ENCODE measurements around the gene TMEM135.

Gene TMEM135

DNA sequence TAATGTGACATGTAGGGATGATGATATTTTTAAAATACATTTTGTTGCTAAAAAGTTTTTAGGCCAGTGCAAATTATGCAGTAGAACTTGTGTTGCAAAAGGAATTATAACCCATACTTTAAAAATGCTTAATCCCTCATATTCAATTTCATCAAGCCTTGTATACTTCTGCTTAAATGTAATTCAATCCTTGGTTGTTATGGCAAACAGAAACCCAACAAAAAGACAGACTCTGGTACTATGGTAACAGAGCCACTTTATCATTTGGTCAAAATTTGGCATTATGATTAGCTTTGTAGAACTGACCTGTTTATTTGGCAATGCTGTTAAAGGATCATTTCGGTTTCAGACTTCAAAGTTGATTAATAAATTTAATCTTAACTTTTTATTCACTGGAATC lies 284.8 kb downstream of the TMEM135 start:
- Histone ChIP-seq H3K27me3 (no peaks in the 10 kb centered on the region), H4K20me1 (no peaks in the 10 kb centered on the region), H3K4me1 (no peaks in the 10 kb centered on the region), H3K9me3 (no peaks in the 10 kb centered on the region), H3K4me3 (no peak overlapping the region), H3K36me3 (peaks cover 22% of the 10 kb centered on the region), H3K27ac (no peak overlapping the region), H3K9ac (no peak overlapping the region), H3K4me2 (no peak overlapping the region)
- no peak for TF ChIP-seq Cebpa-rat (IDR thresholded peaks at IDR 0.05)

DNA sequence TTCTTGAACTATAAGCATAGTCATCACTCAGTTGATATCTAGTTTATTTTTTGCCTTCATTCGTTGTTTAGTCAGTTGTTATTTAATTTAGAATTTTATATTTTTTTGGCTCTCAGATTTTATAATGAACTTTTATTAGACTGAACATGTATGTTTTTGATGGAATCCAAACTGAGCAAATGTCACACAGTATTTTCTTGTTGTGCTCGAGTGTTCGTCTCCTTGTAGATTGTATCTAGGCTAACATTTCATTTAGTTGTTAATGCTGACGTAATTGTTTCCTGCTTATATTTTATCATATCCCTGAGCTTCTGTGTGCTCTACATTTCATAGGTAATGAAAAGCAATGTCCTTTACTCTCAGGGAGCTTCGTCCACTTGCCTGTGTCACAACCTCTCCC lies 286.2 kb downstream of the TMEM135 start:
- Histone ChIP-seq H3K4me1 (no peaks in the 10 kb centered on the region), H4K20me1 (no peaks in the 10 kb centered on the region), H3K4me2 (no peak overlapping the region), H3K27ac (no peak overlapping the region), H3K36me3 (peaks cover 20% of the 10 kb centered on the region), H3K9ac (no peak overlapping the region), H3K4me3 (no peak overlapping the region), H3K27me3 (no peaks in the 10 kb centered on the region), H3K9me3 (no peaks in the 10 kb centered on the region)
- no peak for TF ChIP-seq Cebpa-rat (IDR thresholded peaks at IDR 0.05)

DNA sequence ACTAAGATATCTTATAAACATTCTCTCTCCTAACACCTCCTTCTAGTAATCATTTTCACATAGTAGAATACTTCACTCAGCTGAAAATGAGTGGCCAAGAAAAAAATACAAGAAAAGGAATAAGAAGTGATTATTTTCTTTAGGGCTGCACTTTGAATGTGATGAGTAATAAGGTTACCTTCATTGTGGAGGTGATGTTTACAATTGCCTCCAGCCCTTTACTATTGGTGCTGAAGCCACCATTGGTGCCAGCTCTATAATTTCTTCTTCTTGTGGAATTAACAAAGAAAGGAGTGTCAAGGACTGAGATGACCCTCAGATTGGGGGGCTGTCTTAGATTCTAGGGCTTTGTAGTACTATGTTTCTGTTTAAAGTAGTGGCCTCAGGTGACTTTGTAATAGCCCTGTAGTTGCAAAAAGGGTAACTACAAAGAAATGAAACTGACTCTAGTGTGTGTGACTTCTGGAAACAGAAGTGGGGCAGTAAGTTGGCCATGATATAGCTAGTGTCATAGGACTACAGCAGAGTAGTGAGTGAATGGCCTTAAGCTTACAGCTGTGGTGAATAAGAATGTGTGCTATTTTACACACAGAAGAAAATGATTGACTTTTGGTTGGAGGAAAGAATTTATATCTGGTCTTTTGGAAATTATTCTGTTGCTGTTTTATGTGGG lies 287.2 kb downstream of the TMEM135 start:
- no peaks in the 10 kb centered on the region for H4K20me1 ChIP-seq
- H3K27me3 ChIP-seq = no peaks in the 10 kb centered on the region
- peaks cover 18% of the 10 kb centered on the region for H3K36me3 ChIP-seq
- no peaks in the 10 kb centered on the region for H3K9me3 ChIP-seq
- H3K4me3 ChIP-seq = no peak overlapping the region
- TF ChIP-seq Cebpa-rat (IDR thresholded peaks at IDR 0.05) = no peak
- H3K9ac ChIP-seq = no peak overlapping the region
- H3K4me2 ChIP-seq = no peak overlapping the region
- no peak overlapping the region for H3K27ac ChIP-seq
- no peaks in the 10 kb centered on the region for H3K4me1 ChIP-seq

DNA sequence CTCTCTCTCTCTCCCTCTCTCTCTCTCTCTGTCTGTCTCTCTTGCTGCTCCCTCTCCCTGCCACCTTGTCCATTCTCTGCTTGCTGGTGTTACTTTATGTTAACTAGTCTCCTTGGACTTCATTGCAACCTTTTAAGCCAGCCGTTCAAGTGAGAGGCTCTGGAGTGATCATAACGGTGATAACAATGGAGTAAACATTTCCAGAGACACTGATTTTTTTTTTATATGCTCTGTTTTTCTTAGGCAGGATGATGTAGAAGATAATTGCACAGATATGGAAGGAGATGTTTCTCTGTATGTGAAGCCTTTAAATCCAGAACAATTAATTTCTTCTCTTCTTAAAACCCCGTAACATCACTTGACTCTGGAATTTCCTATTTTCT lies 287.7 kb downstream of the TMEM135 start:
- H3K9ac ChIP-seq = no peak overlapping the region
- H4K20me1 ChIP-seq = no peaks in the 10 kb centered on the region
- TF ChIP-seq Cebpa-rat (IDR thresholded peaks at IDR 0.05) = no peak
- peaks cover 18% of the 10 kb centered on the region for H3K36me3 ChIP-seq
- no peak overlapping the region for H3K27ac ChIP-seq
- H3K9me3 ChIP-seq = no peaks in the 10 kb centered on the region
- H3K4me2 ChIP-seq = no peak overlapping the region
- H3K4me3 ChIP-seq = no peak overlapping the region
- H3K27me3 ChIP-seq = no peaks in the 10 kb centered on the region
- no peaks in the 10 kb centered on the region for H3K4me1 ChIP-seq

DNA sequence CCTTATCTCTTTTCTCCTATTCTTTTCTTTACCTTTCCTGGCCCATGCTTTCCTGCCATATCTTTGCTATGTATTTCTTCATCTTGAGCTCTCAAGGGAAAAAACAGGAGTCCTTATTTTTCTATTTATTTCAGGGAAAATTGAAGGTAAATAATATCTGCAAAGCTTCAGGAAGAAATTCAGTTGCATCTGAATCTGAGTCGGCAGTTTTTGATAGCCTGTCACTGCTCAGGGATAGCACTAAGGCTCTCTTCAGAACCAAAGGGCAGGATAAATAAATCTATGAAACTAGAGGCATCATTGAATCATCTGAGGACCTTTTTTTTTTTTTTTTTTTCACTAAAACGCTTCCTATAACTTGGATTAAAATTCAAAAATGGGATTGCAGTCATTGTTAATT lies 288.9 kb downstream of the TMEM135 start:
- H3K4me3 ChIP-seq = no peak overlapping the region
- no peak overlapping the region for H3K27ac ChIP-seq
- H3K4me1 ChIP-seq = no peaks in the 10 kb centered on the region
- no peaks in the 10 kb centered on the region for H3K9me3 ChIP-seq
- no peak overlapping the region for H3K9ac ChIP-seq
- H3K4me2 ChIP-seq = no peak overlapping the region
- TF ChIP-seq Cebpa-rat (IDR thresholded peaks at IDR 0.05) = no peak
- H4K20me1 ChIP-seq = no peaks in the 10 kb centered on the region
- peaks cover 15% of the 10 kb centered on the region for H3K36me3 ChIP-seq
- H3K27me3 ChIP-seq = no peaks in the 10 kb centered on the region

DNA sequence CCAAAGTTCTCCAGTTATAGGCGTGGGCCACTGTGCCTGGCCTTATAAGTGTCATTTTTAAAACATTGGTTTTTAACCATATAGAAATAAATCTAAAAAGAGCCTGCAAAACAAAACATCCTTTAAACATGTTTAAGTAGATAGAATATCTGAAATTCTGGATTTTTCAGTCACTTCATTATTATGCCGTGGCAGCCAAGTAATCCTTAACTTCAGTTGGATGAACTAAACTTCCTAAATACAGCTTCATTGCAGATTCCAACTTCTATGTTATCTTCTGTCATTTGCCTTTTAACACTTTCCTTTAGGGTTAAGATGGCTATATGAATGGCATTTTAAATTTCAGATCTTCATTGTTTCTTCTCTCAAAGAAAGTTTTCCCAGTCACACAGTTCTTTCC lies 291.4 kb downstream of the TMEM135 start:
- TF ChIP-seq Cebpa-rat (IDR thresholded peaks at IDR 0.05) = no peak
- 0 out of 2 replicates have a peak, but pooled peaks cover 8% of the 10 kb centered on the region for H3K36me3 ChIP-seq
- H3K4me1 ChIP-seq = no peaks in the 10 kb centered on the region
- no peaks in the 10 kb centered on the region for H4K20me1 ChIP-seq
- no peak overlapping the region for H3K27ac ChIP-seq
- no peak overlapping the region for H3K4me3 ChIP-seq
- H3K9ac ChIP-seq = no peak overlapping the region
- H3K9me3 ChIP-seq = no peaks in the 10 kb centered on the region
- no peaks in the 10 kb centered on the region for H3K27me3 ChIP-seq
- no peak overlapping the region for H3K4me2 ChIP-seq

DNA sequence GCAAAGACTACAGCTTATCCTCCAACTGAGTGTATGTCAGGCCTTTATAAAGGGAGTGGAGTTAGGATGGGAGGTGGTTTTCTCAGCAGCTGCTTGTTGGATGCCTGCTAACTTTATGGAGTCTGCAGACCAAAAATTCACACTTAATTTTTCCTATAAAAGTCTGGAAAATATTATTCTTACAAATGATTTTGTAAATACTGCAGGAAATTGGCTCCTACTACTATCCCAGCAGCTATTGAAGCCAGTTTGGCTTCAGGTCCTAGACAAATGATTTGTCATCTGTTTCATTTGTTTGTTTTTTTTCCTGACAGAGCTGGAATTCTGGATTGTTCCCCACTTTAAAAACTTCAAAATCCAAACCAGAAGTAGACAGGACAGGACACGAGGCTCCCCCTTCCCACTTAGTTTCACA lies 292.5 kb downstream of the TMEM135 start:
- H3K9ac ChIP-seq = no peak overlapping the region
- H3K4me3 ChIP-seq = no peak overlapping the region
- H3K9me3 ChIP-seq = no peaks in the 10 kb centered on the region
- no peaks in the 10 kb centered on the region for H3K27me3 ChIP-seq
- no peak for TF ChIP-seq Cebpa-rat (IDR thresholded peaks at IDR 0.05)
- no peak overlapping the region for H3K27ac ChIP-seq
- H3K36me3 ChIP-seq = no peaks in the 10 kb centered on the region
- no peak overlapping the region for H3K4me2 ChIP-seq
- no peaks in the 10 kb centered on the region for H3K4me1 ChIP-seq
- H4K20me1 ChIP-seq = no peaks in the 10 kb centered on the region

DNA sequence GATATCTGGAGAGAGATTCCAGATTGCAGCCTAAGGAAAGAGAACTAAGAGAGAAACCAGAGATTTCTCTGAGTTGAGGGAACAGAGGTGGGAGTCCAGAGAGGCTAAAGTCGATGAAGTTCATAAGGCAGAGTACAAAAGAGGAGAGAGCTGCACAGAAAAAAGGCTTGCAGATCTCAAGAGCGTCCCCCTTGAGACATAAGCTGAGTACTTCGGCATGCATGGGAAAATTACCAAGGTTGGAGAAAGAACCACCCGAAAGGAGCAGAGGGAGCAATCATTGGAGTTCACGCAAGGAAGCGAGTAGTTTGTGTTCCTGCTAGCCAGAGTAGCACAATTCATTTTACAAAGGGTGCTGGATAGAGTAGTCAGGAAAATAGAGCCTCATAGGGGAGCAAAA lies 293.5 kb downstream of the TMEM135 start:
- Histone ChIP-seq H3K36me3 (no peaks in the 10 kb centered on the region), H3K27me3 (no peaks in the 10 kb centered on the region), H3K4me1 (no peaks in the 10 kb centered on the region), H3K4me2 (no peak overlapping the region), H3K27ac (no peak overlapping the region), H3K9ac (no peak overlapping the region), H4K20me1 (no peaks in the 10 kb centered on the region), H3K9me3 (no peaks in the 10 kb centered on the region), H3K4me3 (no peak overlapping the region)
- TF ChIP-seq Cebpa-rat (IDR thresholded peaks at IDR 0.05) = no peak

DNA sequence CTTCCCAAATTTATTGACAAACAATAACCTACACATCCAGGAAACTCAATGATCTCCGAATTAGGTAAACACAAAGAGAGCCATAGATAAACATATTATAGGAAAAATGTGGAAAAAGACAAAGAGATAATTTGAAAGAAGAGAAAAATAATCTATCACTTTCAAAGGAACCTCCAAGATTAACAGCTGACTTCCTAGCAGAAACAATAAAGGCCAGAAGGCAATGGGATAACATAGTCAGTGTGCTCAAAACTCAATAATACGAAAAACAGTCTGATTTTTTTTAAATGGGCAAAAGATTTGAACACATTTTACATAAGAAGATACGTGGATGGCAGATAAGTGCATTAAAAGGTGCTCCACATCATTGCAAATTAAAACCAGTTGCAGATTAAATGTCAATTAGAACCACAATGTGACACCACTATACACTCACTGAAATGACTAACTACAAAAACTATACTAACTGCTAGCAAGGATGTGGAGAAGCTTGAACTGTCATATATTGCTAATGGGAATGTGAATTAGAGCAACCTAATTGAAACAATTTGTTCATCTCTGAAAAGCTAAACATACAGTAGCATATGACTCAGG lies 300.4 kb downstream of the TMEM135 start:
- H3K9me3 ChIP-seq = peaks cover 8% of the 10 kb centered on the region
- H4K20me1 ChIP-seq = no peaks in the 10 kb centered on the region
- H3K4me1 ChIP-seq = no peaks in the 10 kb centered on the region
- no peak overlapping the region for H3K4me2 ChIP-seq
- H3K27ac ChIP-seq = no peak overlapping the region
- H3K27me3 ChIP-seq = no peaks in the 10 kb centered on the region
- no peak overlapping the region for H3K9ac ChIP-seq
- H3K4me3 ChIP-seq = no peak overlapping the region
- no peaks in the 10 kb centered on the region for H3K36me3 ChIP-seq
- TF ChIP-seq Cebpa-rat (IDR thresholded peaks at IDR 0.05) = no peak

DNA sequence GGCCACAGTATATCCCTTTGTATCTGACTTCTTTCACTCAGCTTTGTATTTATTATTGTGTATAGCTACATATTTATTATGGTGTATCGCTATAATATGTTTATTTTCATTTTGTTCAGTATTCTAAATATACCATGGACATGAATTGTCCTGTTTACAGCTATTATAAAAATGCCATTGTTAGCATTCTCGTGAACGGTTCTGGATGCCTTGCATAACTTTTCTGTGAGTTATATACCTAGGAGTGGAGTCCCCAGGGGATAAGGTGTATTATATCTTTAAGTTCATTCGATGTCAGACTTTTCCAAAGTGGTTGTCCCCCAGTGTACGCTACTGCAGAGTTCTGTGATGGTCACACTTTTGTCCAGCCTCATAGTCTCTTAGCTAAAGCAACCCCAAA lies 301.7 kb downstream of the TMEM135 start:
- TF ChIP-seq Cebpa-rat (IDR thresholded peaks at IDR 0.05) = no peak

More for the DNA sequence above, 301.7 kb downstream of the TMEM135 start:
- no peaks in the 10 kb centered on the region for H4K20me1 ChIP-seq
- H3K9ac ChIP-seq = no peak overlapping the region
- no peak overlapping the region for H3K4me3 ChIP-seq
- no peak overlapping the region for H3K4me2 ChIP-seq
- H3K4me1 ChIP-seq = no peaks in the 10 kb centered on the region
- no peak overlapping the region for H3K27ac ChIP-seq
- no peaks in the 10 kb centered on the region for H3K36me3 ChIP-seq
- H3K27me3 ChIP-seq = no peaks in the 10 kb centered on the region
- H3K9me3 ChIP-seq = peaks cover 8% of the 10 kb centered on the region

Data from BLaER1 (cell line).